ENCODE results near the gene KPNA6. TPM values are rescaled to one million over a fixed set of nuclear protein-coding genes. Genes with fewer than 3 reads are reported as not detected.

The KPNA6 gene
- total and polyA plus RNA-seq, 2 donors from 2014 or later: 10.6 to 66.9 TPM

- intact Hi-C loops (cut with DNase I): no loop called here
- FAIRE-seq: no peak
These were observed 16.7 kb upstream of the KPNA6 start for GRCh38 chr1:32091176-32091575.

GRCh38 chr1:32091591-32091990 lies 16.3 kb upstream of the KPNA6 start:
- H3K27ac ChIP-seq (ENCODE audit: low read depth in 2 of 2, low read length in 2 of 2): no peak overlapping the region
- H3K4me3 ChIP-seq (ENCODE audit: low read length in 3 of 3): no peak overlapping the region
- FAIRE-seq (no peak), DNase-seq (no peak)
- peaks cover 2 to 16% (median 15%) of the 10 kb centered on the region in 3 donors for H3K36me3 ChIP-seq (ENCODE audit: control insufficient read depth in 2 of 3, insufficient read depth in 3 of 3, low read length in 3 of 3)
- no peak overlapping the region for H3K9ac ChIP-seq (ENCODE audit: low read length in 3 of 3)
- H3K9me3 ChIP-seq (ENCODE audit: control insufficient read depth in 2 of 3, insufficient read depth in 1 of 3, low read length in 3 of 3): no peaks in the 10 kb centered on the region
- H3K4me1 ChIP-seq (ENCODE audit: control insufficient read depth in 2 of 3, insufficient read depth in 2 of 3, low read depth in 1 of 3, low read length in 3 of 3): no peaks in the 10 kb centered on the region
- no peak for TF ChIP-seq CTCF (IDR thresholded peaks at IDR 0.05; ENCODE audit: borderline replicate concordance, extremely low read depth, insufficient read depth)
- H3K27me3 ChIP-seq (ENCODE audit: control insufficient read depth, insufficient read depth, low read length): no peaks in the 10 kb centered on the region
- intact Hi-C loops (cut with DNase I): no loop called here

More at GRCh38 chr1:32091176-32091575, 16.7 kb upstream of the KPNA6 start:
- Histone ChIP-seq H3K36me3 (ENCODE audit: control insufficient read depth in 2 of 3, insufficient read depth in 3 of 3, low read length in 3 of 3) (peaks cover 2 to 16% (median 15%) of the 10 kb centered on the region in 3 donors), H3K27me3 (ENCODE audit: control insufficient read depth, insufficient read depth, low read length) (no peaks in the 10 kb centered on the region), H3K4me3 (ENCODE audit: low read length in 3 of 3) (no peak overlapping the region), H3K27ac (ENCODE audit: low read depth in 2 of 2, low read length in 2 of 2) (no peak overlapping the region), H3K4me1 (ENCODE audit: control insufficient read depth in 2 of 3, insufficient read depth in 2 of 3, low read depth in 1 of 3, low read length in 3 of 3) (no peaks in the 10 kb centered on the region), H3K9me3 (ENCODE audit: control insufficient read depth in 2 of 3, insufficient read depth in 1 of 3, low read length in 3 of 3) (no peaks in the 10 kb centered on the region), H3K9ac (ENCODE audit: low read length in 3 of 3) (no peak overlapping the region)
- no peak for TF ChIP-seq CTCF (IDR thresholded peaks at IDR 0.05; ENCODE audit: borderline replicate concordance, extremely low read depth, insufficient read depth)
- DNase-seq: no peak

- H3K4me1 ChIP-seq (ENCODE audit: control insufficient read depth in 2 of 3, insufficient read depth in 2 of 3, low read depth in 1 of 3, low read length in 3 of 3): no peaks in the 10 kb centered on the region
- H3K27me3 ChIP-seq (ENCODE audit: control insufficient read depth, insufficient read depth, low read length): no peaks in the 10 kb centered on the region
- H3K9ac ChIP-seq (ENCODE audit: low read length in 3 of 3): no peak overlapping the region
- no peak overlapping the region for H3K27ac ChIP-seq (ENCODE audit: low read depth in 2 of 2, low read length in 2 of 2)
- peaks cover 2 to 18% (median 15%) of the 10 kb centered on the region in 3 donors for H3K36me3 ChIP-seq (ENCODE audit: control insufficient read depth in 2 of 3, insufficient read depth in 3 of 3, low read length in 3 of 3)
- FAIRE-seq (no peak), DNase-seq (no peak)
- no peak overlapping the region for H3K4me3 ChIP-seq (ENCODE audit: low read length in 3 of 3)
- no peaks in the 10 kb centered on the region for H3K9me3 ChIP-seq (ENCODE audit: control insufficient read depth in 2 of 3, insufficient read depth in 1 of 3, low read length in 3 of 3)
- TF ChIP-seq CTCF (IDR thresholded peaks at IDR 0.05; ENCODE audit: borderline replicate concordance, extremely low read depth, insufficient read depth): no peak
- intact Hi-C loops (cut with DNase I): no loop called here
These were observed 12.9 kb upstream of the KPNA6 start for GRCh38 chr1:32094746-32095521.

Measured in kidney (tissue), 14 donors.